Activated CD4-positive, alpha-beta T cell treated with anti-CD3 and anti-CD28 coated beads, Interleukin-2, amount 50 U/mL, for 48 hours (primary cell): ENCODE data around the gene ASPHD2.
"Not testable (repeated sequence)": the region's sequence is repeated elsewhere in the genome, so short reads cannot be mapped to it uniquely, and the experiment has no call there.

Source experiments
- DNase-seq, 2 experiments: peaks; one replicate each; pipeline ENCODE4 v3.0.0-alpha.2; 2020

Gene ASPHD2

DNA sequence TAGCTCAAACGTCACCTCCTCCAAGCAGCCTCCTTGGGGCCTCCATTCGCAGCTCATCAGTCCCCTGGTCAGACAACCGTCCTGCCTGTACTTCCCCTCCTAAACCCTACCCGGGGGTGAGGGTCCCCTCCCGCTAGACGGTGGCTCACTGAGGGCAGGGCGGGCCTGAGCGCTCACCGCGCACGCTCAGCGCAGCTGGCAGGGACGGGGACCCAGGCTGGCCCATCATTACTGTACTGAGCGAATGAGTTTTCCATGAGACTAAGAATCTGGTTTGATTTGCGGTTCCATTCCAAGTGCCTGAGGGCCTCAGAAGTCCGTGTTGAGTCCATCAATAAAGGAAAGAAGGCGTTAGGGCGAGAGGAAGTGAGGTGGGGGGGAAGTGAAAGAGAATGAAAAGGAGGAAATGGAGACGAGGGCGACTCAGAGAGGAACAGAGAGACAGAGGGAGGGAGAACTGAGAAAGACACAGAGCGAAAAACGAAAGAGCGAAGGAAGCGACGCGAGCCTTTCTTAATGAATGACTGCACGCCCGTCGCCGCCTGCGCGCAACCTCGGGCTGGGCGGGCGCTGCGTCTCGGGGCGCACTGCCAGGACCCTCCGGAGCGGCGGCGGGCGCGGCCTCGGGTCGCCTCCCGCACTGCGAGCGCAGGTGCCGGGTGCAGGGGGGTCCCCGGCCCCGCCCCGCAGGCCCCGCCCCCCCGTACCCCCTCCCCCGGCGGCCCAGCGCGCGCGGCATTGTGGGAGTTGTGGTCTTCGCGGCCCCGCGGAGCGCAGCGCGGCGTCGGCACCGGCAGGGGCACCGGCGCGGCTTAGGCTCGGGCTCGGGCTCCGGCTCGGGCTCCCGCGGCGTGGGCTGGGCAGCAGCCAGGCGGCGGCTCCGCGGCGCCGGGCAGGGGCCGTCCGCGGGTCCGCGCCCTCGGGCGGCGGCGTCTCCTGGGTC lies at the start of gene ASPHD2:
TSS of gene ASPHD2 (plus strand) at position 746 of the 943 bp plus-strand sequence. CDS start 4,356 bp downstream, outside the sequence.
- peak; percentile 70 to 75 for DNase-seq

DNA sequence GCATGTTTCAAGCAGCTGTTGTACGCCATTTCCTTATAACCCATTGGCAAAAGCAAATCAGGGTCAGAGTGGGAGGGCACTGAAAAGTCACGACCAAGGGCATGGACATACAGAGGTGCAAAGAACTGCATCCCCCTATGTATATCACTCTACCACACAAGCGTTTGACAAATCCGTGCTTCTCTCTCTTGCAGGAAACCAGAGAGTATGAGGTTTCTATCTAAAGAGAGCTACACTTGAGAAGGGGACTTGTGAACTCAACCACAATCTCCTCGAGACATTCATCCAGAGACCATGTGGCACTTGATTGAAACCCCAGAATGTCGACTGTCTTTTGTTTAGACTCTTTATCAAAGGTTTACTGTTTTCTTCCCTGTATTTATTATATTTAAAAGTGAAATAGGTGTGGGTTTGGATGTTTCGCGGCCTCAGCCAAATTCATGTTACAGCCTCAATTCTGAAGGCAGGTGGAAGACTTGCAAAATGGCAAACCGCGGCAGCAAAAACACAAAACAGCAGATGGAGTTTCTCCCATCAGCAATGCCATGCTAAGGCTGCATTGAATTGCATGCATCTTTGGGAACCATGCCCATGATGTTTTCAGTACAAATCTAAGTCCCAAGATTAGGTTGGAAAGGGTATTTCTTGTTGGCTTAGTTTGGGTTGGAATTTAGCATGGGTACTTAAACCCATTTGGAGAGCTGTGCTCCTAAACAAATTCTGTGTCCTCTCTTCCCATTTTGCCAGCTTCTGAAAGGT lies 48.8 kb upstream of the ASPHD2 start:
- DNase-seq, result no peak

DNA sequence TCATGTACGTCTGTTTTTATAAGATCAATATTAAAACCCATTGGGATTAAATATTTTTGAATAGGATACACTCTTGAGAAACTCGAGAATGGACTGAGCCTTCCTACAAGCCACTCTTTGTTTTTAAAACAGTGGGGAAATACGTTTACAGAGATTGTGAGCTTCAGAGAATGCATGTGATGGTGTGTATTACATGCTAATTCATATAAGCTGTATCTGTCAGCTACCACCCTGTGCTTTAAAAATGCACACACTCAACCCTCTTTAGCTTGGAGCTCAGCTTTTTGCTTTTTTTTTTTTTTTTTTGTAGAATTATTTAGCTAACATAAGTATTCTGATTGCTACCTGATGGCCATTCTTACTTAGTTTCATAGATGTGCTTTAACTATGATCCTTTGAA lies 46.3 kb upstream of the ASPHD2 start:
- no peak for DNase-seq

- DNase-seq, result no peak
Measured at GRCh38 chr22:26383968-26384556, 45.0 kb upstream of the ASPHD2 start.

- DNase-seq, result no peak
Measured at GRCh38 chr22:26385164-26385563, 43.9 kb upstream of the ASPHD2 start.

DNA sequence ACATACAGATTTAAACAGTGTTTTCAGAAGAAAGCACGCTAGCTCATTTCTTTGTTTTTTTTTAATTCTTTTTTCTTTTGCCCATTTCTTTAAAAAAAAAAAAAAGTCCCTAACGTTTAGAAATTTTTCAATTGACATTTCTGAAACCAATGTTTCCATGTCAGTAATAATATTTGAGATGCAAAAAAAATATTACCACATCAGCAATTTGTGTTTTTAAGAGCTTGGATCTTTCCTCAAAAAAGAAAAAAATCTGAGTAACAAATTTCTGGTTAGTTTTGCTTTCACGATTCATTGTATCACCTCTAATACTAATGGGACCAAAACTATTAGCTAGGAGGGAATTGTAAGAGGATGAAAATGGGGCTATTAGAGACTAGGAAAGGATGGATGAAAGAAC lies 39.9 kb upstream of the ASPHD2 start:
- DNase-seq, result no peak

DNA sequence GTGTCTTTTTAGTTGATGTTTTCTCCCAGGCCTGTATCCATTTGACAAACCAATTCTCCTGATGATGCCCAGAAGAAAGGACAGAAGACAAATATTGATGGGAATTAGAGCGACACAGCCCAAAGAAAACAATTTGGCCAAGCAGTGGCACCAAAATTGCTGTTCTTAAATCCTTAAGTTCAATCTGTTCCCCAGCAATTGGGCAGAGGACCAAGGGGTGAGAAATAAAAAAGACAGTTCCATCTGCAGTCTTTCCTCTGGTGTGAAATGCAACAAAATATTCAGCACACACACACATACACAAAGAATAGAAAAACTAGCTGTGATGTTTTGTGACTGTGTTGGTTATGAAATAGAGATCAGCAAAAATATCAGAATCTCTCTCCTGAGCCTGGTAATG lies 38.0 kb upstream of the ASPHD2 start:
- no peak for DNase-seq

- no peak for DNase-seq
Measured at GRCh38 chr22:26391623-26392022, 37.4 kb upstream of the ASPHD2 start.

- no peak for DNase-seq
Measured at GRCh38 chr22:26393929-26394328, 35.1 kb upstream of the ASPHD2 start.

GRCh38 chr22:26394777-26395176 lies 34.3 kb upstream of the ASPHD2 start:
- DNase-seq, result no peak

DNA sequence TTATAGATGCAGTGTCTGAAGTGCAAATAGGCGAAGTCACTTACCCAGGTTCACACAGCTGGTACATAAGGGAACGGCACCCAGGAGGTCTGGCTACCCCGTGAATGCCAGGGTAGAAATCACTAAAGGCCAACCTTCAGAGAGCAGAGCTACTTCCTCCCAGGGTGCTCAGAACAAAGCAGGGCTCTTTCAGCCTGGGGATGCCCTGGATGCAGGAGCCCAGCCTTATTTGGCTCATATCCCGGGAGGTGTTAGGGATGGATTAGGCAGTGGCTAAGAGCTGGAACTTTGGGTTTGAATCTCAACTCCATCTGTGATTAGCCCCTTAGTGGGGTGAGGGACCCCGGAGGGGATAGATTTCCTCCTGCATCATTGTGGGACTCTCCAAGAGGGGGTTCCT lies 33.1 kb upstream of the ASPHD2 start:
- DNase-seq, result no peak

GRCh38 chr22:26398741-26399153 lies 30.3 kb upstream of the ASPHD2 start:
- peak; percentile 54 to 63 for DNase-seq

- no peak for DNase-seq
Measured at GRCh38 chr22:26399289-26399688, 29.8 kb upstream of the ASPHD2 start.

DNA sequence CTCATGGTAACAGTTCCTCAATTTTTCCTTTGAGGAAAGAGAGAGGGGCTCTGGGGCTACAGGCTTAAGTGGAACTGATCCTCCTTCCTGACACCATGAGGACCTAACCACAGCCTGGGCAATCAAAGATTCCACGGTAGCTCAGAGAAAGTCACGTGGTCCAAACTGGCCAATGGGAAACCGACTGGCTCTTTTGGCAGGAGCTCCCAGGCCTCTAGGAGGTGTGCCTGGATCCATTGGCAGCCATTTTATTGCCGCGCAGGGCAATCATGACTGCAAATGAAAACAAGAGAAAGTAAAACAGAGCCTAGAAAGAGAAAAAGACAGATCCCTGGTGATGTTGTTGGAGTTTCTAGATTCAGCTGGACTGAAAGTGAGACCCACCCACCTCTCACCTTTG lies 27.3 kb upstream of the ASPHD2 start:
- DNase-seq, result no peak

GRCh38 chr22:26404851-26405421 lies 24.1 kb upstream of the ASPHD2 start:
- no peak for DNase-seq

- no peak for DNase-seq
Measured at GRCh38 chr22:26406118-26406517, 22.9 kb upstream of the ASPHD2 start.

DNA sequence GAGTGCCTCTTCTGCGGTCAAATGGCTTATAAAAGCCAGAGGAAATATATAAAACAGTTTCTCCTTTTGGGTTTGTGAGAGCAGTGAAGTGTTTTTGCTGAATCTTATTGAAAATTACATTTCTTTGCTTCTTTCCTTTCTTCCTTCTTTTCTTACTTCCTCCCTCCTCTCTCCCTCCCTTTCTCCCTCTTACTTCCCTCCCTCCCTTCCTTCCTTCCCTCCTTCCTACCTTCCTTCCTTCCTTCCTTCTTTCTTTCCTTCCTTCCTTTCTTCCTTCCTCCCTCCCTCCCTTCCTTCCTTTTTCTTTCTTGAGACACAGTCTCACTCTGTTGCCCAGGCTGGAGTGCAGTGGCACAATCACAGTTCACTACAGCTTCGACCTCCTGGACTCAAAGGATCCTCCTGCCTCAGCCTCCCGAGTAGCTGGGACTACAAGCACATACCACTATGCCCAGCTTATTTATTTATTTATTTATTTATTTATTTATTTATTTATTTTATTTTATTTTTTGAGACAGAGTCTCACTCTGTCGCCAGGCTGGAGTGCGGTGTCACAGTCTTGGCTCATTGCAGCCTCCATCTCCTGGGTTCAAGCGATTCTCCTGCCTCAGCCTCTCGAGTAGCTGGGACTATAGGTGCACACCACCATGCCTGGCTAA lies 20.4 kb upstream of the ASPHD2 start:
- not testable (repeated sequence) for DNase-seq

DNA sequence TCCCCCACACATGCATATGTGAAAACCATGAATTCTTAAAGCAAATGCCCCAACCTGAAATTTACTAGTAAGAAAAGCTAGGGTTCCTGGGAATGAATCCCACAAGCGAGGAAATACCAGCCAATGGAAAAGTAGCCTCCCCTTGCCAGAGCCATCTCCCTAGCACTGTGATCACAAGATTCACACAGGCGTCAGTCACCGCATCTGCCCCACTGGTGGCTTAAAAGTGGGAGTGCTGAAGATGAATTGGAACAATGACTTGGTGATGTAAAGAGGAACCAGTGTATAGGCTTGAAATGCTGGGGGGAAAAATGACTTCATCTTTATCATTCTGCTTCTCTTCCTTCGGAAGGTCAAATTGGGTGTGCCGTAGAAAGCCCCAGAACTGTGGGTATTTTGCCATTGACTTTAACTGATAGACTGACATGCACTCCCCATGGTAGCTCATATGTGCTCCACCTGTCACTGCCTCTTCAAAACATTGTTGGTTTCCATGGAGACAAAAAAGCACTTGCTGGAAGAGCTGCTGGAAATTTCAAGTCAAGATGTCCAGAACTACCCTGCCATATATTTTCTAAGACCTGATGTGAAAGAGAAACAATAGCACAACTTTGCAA lies 19.2 kb upstream of the ASPHD2 start:
- DNase-seq, result no peak

DNA sequence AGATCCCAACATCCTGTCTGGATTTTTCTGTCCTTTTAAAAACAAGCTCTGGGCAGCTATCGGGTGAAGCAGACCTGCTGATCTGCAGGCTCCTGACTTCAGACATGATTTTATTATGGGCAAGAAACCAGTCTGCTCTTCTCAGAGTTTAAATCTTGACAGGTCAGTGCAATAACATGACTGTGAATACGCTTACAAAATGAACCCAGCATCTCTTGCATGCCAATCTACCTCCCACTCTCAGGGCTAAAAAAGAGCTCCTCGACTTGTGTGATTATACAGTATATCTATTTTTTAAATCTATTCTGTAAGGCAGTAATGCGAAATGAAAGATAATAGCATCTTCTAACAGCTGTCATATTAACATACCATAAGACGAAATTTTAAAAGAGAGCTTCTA lies 18.7 kb upstream of the ASPHD2 start:
- DNase-seq, result no peak

DNA sequence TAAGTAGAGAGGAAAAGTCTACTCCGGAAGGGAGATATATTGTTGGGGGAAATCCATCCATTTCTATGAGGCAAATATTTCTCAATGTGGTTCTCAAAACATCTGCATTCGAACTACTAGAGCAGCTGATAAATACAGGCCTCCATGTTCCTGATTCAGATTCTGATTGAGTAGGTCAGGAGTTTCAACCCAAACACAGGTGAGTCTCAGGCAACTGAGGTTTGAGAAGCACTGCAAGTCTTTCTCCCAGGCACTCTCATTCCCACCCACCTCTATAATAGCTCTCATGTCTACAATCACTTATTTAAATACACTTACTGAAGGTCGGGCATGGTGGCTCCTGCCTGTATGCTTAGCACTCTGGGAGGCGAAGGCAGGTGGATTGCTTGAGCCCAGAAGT lies 14.7 kb upstream of the ASPHD2 start:
- DNase-seq, result no peak

DNA sequence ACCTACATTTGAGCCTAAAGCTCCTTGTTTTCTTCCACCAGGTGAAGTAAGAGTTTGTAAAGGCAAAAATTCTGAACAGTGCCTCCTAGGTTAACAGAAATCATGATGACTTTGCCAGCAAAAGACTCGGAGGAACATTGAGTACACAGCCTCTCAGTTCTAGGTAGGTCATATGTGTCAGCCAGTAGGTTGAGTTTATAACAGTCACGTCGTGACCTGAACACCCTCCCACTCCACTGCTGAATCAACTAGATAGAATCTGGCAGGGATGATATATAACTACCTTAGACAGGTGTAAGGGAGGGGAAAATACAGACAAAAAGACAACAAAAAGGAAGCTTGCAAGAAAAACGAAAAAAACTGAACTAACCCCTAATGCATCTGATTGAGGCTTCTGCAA lies 12.8 kb upstream of the ASPHD2 start:
- no peak for DNase-seq

DNA sequence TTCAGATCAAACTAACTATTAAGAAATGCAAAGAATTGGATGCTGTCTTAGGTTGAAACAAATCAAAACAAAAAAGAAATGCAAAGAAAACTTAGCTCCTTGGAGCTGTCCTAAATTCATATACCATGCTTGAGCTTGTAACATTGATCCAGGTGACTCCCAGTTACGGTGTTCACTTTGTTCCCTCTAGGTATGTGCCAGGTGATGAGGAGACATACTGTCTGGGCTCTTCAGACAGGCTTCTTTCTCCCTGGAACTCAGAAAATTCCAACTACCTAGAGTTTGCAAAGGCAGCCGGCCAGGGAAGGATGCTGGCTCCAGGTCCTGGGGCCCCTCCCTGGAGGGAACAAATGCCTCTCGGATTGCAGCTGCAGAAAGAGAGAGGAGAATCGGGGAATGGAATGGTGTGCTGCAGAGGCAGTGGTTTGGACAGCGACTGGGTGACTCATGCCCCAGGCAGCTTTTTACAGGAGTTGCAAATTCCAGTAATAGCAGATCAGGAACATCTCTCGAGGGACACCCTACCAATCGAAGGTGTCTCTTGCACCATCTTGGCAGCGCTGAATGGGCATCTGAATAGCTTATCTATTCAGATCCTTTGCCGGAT lies 12.3 kb upstream of the ASPHD2 start:
- no peak for DNase-seq
